Measurements from ENCODE around the gene MAST1. TPM values are rescaled to one million over a fixed set of nuclear protein-coding genes. Genes with fewer than 3 reads are reported as not detected.
A peak's percentile ranks its signal among the peaks of the same experiment; 100 is the strongest.
"Not testable (repeated sequence)": the region's sequence is repeated elsewhere in the genome, so short reads cannot be mapped to it uniquely, and the experiment has no call there.

The MAST1 gene
- polyA plus RNA-seq, 5 donors, result 1.6 to 2.1 (median 2.0) TPM

DNA sequence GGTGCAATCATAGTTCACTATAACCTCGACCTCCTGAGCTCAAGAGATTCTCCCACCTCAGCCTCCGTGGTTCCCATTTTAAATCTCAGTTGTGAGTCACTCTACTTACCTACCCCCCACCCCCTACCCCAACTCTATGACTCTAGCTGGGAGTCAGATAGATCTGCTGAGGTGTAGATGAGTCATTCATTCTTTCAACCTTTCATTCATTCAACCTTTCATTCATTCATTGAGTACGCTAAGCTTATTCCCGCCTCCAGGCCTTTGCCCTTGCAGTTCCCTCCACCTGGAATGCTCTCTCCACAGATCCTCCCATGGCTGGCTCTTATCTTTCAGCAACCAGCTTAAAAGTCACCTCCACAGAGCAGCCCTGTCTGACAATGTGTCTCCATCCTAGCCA is 1.1 kb upstream of the MAST1 start:
- no peak for DNase-seq

DNA sequence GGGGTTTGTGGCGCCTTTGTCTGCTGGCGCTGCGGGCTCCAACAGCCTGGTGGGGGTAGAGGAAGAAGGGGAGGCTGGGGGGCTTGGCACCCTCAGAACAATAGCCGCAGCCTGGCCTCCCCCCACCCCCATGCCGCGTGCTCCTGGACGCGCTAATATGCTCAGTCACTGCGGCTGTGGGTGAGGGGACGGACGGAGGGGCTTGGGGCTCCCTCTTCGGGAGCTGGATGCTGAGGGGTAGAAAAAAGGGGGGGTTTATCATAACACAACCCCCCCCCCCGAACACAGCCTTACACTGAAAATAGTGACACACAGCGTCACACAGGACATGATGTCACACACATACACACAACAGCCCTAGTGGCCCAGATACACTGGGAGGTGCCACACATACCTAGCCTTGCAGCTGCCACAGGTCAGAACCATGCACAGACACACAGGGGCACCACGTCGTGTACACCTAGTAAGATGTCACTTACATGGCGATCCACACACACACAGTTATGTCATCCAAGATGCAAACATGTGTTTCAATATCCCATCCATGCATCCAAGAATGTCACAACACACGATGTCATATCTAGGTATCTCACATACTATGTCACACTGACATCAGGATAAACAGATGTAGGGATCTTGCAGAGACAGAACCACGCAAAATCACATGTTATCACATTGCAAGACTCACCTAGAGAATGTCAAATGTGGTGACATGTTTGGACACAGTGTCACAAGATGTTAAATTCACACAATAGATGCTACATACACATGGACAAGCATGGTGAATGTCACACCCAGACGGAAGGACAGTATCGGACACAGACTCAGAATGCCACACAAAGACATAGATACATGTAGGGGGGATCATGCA is 806 bp downstream of the MAST1 start:
- no peak for DNase-seq

DNA sequence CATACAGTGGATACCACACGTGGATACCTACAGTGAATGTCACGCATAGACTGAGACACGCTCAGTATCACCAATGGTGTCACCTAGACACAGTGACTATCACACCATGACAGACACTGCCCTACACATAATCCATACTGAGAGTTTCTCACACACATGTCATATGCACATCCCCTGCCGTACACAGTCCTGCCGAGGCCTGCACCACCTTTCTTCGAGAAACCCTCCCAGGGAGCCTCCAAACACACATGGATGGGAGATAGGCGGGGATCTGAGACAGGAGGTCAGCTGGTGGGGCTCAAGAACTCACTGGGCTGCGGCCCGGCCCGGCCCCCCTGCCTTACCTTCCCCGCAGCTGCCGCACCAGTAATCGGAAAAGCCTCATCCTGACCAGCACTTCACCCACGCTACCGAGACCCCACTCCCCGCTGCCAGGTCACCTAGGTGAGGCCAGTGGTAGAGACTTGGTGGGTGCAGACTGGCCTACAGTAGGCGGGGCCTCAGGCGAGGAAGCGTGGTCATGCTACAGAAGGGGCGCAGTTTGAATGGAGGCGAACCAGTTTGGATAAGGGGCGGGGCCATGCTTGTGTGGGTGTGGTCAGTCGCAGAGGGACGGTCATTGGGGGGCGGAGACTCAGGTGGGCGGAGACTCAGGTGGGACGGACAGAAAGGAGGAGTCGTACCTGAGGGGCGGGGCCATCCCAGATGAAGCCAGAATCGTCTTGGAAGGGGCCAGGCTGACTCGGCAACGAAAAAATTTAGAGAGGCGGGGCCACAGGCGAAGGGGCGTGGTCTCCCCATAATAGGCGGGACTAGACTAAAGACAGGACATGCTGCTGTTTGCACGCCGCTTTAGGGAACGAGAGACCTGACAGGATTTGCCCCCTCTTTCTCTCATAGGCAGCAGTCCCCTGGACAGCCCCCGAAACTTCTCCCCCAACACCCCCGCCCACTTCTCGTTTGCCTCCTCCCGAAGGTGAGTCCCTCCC is 2.1 kb downstream of the MAST1 start:
- no peak for DNase-seq

DNA sequence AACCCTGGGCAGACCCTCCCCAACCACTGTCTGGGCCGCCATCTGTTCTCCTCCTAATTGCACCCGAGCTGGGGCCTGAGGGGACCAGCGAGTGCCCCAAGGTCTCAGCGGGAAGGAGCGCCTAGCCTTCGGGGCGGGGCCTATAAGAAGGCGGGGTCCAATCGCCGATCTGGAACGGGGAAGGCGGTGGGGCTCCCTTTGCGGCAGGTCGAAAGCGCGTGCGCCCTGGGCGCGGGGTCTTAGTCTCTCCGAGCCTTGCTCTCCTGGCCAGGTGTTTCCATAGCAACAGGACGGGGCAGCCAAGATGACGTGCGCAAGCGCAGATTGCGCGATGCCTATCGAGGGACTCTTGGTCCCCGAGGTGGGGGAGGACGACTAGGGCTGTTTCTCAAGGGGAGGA is 2.8 kb downstream of the MAST1 start:
- no peak for DNase-seq

DNA sequence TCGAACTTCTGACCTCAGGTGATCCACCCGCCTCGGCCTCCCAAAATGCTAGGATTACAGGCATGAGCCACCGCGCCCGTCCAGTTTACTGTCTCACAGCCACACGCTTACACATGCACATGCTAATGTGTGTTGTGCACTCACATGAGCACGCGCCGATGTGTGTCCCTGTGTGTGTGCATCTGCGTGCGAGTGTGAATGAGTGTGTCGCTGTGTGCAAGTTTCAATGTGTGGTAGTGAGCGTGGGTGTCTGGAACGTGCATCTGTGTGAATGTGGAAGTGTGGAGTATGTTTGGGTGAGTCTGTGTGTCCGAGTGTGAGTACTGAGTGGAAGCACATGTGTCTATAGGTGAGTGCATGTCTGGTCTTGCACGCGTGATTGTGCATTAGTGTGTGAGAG is 4.2 kb downstream of the MAST1 start:
- DNase-seq, result no peak

DNA sequence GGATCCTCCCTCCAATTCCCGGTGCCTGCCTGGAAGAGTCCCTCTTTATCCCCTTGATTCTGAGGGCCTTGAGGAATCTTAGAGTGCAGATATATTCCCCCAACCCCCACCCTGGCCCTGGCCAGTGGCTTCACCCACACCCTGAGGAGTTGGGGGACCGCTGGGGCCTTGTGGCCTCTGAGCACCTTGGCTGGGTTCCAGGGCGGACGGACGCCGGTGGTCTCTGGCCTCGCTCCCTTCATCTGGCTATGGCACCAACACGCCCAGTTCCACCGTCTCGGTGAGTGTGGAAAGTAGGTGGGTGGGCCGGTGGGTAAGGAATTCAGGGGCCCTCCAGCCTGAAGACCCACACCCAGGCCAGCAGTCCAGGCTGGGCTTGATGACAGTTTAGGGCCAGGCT is 5.0 kb downstream of the MAST1 start:
- DNase-seq, result no peak

DNA sequence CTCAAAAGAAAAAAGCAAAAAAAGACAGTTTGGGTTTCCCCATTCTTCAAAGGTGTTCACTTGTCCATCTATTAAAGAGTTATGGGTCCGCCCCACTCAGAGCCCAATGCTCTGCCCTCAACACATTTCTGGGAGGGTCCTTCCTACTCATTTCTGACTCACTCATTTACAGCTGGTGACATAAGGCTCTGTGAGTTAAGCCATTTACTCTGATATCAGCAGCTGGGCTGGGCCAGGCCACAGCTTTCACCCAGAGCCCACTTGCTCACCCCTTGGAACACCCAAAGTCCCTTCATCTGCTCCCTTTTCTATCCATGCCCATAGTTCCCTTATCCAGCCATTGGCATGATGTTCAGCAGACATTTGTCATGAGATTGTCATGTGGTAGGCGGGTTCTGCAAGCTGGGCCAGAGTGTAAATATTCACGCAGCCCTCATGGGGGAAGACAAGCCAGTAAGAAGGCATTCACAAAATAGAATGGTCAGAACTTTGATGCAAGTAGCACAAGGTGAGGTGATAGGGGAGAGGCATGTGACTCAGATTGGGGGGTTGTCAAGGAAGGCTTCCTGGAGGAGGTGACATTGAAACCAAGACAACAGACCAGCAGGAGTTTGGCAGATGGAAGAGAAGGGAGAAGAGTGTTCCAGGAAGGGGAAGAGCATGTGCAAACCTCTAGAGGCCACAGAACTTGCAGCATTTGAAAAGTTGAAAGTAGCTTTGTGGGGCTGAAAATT is 5.9 kb downstream of the MAST1 start:
- no peak for DNase-seq

DNA sequence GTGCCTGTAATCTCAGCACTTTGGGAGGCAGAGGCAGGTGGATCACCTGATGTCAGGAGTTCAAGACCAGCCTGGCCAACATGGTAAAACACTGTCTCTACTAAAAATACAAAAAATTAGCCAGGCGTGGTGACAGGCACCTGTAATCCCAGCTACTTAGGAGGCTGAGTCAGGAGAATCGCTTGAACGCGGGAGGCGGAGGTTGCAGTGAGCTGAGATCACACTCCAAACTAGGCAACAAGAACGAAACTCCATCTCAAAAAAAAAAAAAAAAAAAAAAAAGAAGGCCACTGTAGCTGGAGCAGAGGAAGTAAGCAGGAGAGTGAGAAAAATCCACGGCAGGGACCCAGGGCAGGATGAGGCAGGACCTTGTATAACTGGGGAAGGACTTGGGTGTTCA is 8.3 kb downstream of the MAST1 start:
- not testable (repeated sequence) for DNase-seq

DNA sequence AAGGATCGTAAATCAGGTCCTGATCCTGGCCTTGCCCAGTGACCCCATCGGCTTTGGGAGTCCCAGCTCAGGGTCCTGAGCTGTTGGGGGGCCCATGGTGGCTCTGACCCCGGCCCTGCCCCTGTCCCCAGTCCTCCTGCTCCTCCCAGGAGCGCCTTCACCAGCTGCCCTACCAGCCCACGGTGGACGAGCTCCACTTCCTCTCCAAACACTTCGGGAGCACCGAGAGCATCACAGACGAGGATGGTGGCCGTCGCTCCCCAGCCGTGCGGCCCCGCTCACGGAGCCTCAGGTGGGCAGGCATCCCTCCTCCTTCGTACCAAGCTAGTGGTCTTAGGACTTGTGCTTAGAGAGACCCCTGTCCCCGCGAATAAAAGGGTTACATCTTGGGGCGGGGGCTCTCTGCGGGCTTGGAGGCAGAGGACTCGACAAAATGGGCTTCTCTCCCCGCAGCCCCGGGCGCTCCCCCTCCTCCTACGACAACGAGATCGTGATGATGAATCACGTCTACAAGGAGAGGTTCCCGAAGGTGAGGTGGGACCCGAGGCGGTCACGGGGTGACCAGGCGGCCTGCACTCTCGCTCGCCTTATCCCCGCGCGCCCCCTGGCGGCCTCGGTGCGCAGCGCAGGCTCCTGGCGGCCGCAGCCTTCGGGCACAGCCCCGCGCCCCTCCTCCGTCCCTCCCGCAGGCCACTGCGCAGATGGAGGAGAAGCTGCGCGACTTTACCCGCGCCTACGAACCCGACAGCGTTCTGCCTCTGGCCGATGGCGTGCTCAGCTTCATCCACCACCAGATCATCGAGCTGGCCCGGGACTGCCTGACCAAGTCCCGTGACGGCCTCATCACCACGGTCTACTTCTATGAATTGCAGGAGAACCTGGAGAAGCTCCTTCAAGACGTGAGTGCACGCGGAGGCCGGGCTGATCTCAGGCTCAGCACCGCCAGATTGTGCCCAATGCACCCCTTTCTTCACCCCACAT is 9.1 kb downstream of the MAST1 start:
- peak; percentile 76 to 78 for DNase-seq

DNA sequence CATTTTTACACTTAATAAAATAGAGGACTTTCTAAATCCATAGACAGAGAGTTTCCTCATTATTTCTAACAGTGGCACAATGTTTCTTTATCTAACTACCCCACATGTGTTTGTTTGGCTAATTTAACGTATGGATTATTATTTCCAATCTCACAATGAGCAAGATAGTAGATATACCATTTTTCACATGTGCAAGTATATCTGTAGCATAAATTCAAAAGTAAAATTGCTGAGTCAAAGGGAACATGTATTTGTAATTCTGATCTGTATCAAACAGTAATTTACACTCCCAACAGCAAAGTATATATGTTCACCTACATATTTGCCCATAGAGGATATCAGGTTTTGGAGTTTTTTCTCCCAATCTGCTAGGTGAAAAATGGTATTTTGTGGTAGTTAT is 18.3 kb downstream of the MAST1 start:
- DNase-seq, result no peak

DNA sequence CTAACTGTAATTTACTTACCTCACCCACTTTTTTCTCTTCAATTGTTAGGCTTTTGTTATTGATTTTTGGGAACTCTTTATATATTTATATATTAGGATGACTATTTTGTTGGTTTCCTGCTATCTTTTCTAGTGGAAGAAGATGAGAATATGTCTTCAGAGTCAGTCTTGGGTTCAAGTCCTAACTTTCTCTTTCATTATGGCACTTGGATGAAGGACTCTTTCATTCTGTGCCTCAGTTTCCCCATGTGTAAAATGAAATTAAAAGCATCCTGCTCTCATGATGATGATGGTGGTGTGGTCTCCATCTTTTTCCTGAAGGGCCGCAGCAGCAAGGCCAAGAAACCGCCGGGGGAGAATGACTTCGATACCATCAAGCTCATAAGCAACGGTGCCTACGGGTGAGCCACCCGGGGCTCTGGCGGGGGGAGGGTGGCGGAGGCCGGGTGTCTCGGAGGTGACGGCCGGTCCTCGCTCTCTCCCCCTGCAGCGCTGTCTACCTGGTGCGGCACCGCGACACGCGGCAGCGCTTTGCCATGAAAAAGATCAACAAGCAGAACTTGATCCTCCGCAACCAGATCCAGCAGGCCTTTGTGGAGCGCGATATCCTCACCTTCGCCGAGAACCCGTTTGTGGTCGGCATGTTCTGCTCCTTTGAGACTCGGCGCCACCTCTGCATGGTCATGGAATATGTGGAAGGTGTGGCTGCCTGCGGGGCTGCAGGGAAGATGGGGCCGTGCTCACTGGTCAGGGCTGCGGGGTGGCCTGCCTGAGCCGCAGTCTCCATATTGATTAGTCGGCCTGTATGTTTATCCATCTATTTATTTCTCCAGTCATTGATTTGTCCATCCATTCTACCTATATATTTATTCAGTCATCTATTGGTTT is 20.0 kb downstream of the MAST1 start:
- no peak for DNase-seq

DNA sequence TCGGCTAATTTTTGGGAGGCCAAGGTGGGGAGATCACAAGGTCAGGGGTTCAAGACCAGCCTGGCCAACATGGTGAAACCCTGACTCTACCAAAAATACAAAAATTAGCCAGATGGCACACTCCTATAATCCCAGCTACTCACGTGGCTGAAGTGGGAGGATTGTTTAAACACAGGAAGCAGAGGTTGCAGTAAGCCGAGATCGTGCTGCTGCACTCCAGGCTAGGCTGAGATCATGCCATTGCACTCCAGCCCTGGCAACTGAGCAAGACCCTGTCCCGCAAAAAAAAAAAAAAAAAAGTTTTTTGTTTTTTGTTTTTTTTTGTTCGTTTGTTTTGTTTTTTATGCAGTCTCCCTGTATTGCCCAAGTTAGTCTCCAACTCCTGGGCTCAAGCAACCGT is 21.2 kb downstream of the MAST1 start:
- no peak for DNase-seq

DNA sequence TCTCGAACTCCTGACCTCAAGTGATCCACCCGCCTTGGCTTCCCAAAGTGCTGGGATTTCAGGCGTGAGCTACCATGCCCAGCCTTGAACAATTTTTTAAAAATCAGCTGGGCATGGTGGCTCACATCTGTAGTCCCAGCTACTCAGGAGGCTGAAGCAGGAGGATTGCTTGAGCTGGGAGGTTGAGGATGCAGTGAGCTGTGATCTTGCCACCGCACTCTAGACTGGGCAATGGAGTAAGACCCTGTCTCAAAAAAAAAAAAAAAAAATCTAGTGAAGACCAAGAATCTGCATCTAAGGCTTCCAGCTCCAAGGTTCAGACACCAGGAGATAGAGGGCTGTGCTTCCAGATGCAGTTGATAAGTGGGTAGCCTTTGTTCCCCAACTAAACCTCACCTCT is 25.8 kb downstream of the MAST1 start:
- no peak for DNase-seq

DNA sequence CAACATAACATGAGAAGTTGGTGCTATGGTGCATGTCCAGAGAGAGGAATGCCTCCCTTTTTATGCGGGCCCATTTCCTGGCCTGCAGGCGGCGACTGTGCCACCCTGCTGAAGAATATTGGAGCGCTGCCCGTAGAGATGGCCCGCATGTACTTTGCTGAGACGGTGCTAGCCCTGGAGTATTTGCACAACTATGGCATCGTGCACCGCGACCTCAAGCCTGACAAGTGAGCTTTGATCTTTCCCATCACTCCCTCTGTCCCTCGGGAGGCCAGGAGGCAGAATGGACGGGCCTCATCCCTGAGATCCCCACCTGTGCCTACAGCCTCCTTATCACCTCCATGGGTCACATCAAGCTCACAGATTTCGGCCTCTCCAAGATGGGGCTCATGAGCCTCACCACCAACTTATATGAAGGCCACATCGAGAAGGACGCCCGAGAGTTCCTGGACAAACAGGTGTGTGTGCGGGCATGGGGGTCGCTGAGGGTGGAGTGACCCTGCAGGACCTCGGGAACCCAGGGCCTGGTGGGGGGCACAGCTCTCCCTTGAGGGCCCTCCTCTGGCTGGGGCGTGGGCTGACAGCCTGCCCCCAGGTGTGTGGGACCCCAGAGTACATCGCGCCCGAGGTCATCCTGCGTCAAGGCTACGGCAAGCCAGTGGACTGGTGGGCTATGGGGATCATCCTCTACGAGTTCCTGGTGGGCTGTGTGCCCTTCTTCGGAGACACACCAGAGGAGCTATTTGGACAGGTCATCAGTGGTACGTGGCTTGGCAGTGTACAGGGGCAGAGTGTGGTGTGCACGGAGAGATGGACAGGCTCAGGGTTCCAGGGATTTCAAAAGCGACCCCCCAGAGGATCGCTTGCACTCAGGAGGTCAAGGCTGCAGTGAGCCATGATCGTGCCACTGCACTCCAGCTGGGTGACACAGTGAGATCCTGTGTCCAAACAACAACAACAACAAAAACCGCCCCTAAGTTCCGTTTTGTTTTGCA is 26.7 kb downstream of the MAST1 start:
- DNase-seq, result no peak

DNA sequence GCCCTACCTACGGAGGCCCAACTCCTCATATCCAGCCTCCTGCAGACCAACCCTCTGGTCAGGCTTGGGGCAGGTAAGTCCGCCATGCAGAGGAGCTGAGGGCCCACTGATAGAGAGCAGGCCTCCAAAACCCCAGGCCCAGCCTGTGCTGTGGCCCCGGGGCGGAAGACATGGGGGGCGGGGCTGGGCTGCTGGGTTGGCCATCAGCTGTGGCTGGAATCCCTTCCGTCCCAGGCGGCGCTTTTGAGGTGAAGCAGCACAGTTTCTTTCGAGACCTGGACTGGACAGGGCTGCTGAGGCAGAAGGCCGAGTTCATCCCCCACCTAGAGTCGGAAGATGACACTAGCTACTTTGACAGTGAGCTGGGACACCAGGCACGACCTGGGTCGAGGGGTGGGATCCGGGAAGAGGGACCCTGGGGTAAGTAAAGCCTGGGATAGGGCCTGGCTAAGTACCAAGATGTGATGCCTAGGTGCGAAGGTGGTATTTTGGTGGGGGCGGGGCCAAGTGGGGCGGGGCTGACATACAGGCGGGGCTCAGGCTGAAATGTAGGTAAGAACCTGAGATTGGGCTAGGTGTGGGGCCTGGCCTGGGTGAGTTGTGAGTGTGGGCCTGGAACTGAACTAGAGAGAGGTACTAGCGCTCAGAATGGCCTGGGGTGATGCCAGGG is 27.6 kb downstream of the MAST1 start:
- DNase-seq, result no peak

DNA sequence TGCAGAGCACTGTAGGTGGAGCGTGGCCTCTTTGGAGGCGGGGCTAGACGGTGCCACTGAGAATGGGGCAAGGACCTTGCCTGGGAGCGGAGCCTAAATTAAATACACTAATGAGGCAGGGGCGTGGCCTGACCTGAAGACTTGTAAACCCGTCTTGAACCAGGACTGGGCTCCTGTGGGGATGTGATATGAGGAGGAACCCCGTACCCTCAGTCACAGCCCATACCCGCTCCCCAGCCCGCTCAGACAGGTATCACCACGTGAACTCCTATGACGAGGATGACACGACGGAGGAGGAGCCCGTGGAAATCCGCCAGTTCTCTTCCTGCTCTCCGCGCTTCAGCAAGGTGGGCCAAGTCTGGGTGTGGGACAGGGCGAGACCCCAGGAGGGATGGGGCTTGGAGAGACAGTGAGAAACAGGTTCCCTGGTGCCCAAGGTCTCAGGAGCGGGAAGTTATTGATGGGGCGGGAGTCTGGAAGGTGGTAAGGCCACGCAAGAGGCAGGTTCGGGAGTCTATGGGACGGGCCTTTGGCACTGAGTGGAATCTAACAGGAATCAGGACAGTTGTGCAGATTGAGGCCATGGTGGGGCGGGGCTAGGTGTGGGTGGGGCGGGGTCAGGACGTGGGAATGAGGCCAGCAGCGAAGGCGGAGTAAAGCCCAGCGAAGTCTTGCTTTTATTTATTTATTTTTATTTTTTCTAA is 28.3 kb downstream of the MAST1 start:
- DNase-seq, result no peak
